Peyer's patch (tissue), 4 donors: ENCODE data around the gene WFS1. TPM values are rescaled to one million over a fixed set of nuclear protein-coding genes. Genes with fewer than 3 reads are reported as not detected.

ENCODE experiments used
- DNase-seq, 3 donors: peaks; one replicate each; pipeline ENCODE4 v3.0.0-alpha.2; 2017 to 2019
- H3K27ac ChIP-seq, 4 donors: fragments of 200-600 bp; sonication (generic); one replicate each; pipeline ENCODE4 v1.5.1; 2016 to 2019
- H3K27me3 ChIP-seq, 2 donors: fragments of 200-600 bp; sonication (generic); one replicate each; pipeline ENCODE4 v1.5.1; 2019
- H3K36me3 ChIP-seq, 3 donors: fragments of 200-600 bp; sonication (generic); one replicate each; pipeline ENCODE4 v1.5.1; 2016 to 2019
- H3K4me1 ChIP-seq, 4 donors: fragments of 200-600 bp; sonication (generic); one replicate each; pipeline ENCODE4 v1.5.1; 2016 to 2019
- H3K4me3 ChIP-seq, 4 donors: fragments of 200-600 bp; sonication (generic); 1 replicate in 3 of 4; 2 replicates in 1 of 4; pipeline ENCODE4 v1.5.1; 2016 to 2019; ENCODE audit warnings: mild to moderate bottlenecking in 1 of 4
- H3K9me3 ChIP-seq, 4 donors: fragments of 200-600 bp; sonication (generic); one replicate each; pipeline ENCODE4 v1.5.1; 2016 to 2019; ENCODE audit warnings: mild to moderate bottlenecking in 1 of 4
- POLR2A ChIP-seq, 2 donors: fragments of 450-650 bp; IDR thresholded peaks; one replicate each; pipeline ENCODE4 v1.5.1; 2017; ENCODE audit warnings: antibody characterized with exemption in 2 of 2, mild to moderate bottlenecking in 2 of 2, moderate library complexity in 2 of 2
- total RNA-seq, 4 donors: library from RNA; depleted of rRNA; stranded (reverse); fragments of >200 nt; gene quantifications; one replicate each; pipeline ENCODE4 v1.1.0, GENCODE V29; 2016
- TF ChIP-seq, protein P1 (sequence below), 6 experiments: fragments of 450-650 bp in 4 of 6; fragments of 200-600 bp in 2 of 6; sonication (generic) in 1 of 6; IDR thresholded peaks; one replicate each; pipeline ENCODE4 v1.5.1; 2017 to 2019; ENCODE audit warnings: antibody characterized with exemption in 6 of 6, mild to moderate bottlenecking in 3 of 6, moderate library complexity in 1 of 6

Gene WFS1
- total RNA-seq, 4 donors from 2014 or later: 10.0 to 39.6 (median 30.0) TPM

DNA sequence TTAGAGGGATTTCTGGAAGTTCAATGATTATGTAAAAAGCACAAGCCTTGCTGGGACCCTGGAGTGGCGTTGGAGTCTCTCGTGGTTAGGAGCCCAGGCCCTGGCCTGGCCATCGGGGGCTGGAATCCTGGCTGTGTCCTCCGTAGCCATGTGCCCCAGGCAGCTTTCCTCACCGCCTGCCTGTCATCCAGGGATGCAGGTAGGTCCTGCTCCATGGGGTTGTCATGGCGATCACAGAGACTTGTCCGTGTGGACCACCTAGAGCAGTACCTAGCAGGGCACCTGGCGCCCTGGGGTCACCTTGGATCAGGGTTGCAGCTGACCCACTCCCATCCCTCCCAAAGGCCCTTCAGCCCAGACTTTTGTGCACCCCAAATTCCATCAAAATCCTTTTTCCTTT, 30.2 kb upstream of the WFS1 start:
- no peaks in the 10 kb centered on the region for H3K27me3 ChIP-seq
- H3K36me3 ChIP-seq: no peaks in the 10 kb centered on the region
- DNase-seq: peak in 1 of 3 donors; percentile 16
- TF ChIP-seq, protein P1, sequence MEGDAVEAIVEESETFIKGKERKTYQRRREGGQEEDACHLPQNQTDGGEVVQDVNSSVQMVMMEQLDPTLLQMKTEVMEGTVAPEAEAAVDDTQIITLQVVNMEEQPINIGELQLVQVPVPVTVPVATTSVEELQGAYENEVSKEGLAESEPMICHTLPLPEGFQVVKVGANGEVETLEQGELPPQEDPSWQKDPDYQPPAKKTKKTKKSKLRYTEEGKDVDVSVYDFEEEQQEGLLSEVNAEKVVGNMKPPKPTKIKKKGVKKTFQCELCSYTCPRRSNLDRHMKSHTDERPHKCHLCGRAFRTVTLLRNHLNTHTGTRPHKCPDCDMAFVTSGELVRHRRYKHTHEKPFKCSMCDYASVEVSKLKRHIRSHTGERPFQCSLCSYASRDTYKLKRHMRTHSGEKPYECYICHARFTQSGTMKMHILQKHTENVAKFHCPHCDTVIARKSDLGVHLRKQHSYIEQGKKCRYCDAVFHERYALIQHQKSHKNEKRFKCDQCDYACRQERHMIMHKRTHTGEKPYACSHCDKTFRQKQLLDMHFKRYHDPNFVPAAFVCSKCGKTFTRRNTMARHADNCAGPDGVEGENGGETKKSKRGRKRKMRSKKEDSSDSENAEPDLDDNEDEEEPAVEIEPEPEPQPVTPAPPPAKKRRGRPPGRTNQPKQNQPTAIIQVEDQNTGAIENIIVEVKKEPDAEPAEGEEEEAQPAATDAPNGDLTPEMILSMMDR (IDR thresholded peaks at IDR 0.05): no peak
- TF ChIP-seq POLR2A (IDR thresholded peaks at IDR 0.05): no peak
- no peak overlapping the region for H3K27ac ChIP-seq
- H3K9me3 ChIP-seq: peaks cover 0 to 6% (median 0%) of the 10 kb centered on the region in 4 donors
- H3K4me1 ChIP-seq: no peaks in the 10 kb centered on the region
- H3K4me3 ChIP-seq: no peak overlapping the region

DNA sequence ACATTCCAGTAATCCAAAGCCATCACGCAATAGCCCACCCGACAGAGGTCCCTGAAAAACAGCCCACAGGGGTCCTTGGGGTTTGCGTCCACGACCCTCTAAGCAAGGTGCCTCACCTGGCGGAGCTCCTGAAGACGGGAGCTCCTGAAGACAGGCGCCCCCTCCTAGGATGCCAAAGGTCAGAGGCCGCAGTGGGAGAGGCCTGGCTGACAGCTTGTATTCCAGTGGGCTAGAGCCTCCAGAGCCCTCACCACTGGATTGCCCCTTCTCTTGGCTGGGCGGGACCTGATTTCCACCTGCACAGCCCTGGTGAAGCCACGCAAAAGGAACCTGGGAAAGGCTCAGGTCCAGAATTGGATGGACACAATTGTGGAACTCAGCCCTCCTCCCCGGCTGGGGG, 29.7 kb upstream of the WFS1 start:
- Histone ChIP-seq H3K36me3 (no peaks in the 10 kb centered on the region), H3K9me3 (peaks cover 0 to 6% (median 0%) of the 10 kb centered on the region in 4 donors), H3K4me3 (no peak overlapping the region), H3K4me1 (no peaks in the 10 kb centered on the region), H3K27me3 (no peaks in the 10 kb centered on the region), H3K27ac (no peak overlapping the region)
- peak in 1 of 3 donors; percentile 26 for DNase-seq
- no peak for TF ChIP-seq POLR2A (IDR thresholded peaks at IDR 0.05)
- TF ChIP-seq, protein P1 (IDR thresholded peaks at IDR 0.05): no peak

DNA sequence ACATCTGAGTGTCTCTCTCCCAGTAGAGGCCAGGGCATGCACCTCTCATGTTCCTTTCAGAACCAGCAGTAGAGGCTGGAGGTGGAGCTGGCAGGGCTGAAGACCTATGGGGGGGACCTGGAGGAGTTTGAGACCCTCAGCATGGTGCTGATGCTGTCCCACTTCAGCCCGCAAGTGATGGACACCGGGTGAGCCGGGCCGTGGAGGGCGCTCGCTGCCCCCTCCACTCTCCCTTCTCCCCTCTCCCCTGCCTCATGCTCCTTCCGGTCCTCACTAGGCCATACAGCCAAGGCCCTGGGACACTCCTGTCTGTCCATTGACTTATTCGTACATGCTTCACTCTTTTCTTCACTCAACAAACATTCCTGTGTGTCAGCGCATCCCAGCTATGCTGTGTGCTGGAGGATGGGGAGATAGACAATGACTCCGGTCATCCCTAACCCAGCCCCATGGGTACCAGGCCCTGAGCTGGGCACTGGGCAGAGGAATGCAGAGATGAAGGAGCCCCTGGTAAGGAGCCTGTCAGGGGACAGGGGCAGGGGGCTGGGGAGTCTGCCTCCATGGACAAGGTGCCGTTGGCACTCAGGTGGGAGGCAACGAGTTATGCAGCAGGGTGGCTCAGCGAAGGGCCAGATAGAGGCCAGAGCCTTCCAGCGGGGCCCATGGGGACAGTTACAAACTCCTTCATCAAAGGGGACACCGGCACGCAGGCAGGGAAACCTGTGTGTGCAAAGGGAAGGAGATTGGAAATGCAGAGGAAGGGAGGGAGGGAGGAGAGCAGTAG, 28.4 kb upstream of the WFS1 start:
- TF ChIP-seq, protein P1 (IDR thresholded peaks at IDR 0.05): no peak
- TF ChIP-seq POLR2A (IDR thresholded peaks at IDR 0.05): no peak
- H3K4me3 ChIP-seq: no peak overlapping the region
- peaks cover 0 to 6% (median 0%) of the 10 kb centered on the region in 4 donors for H3K9me3 ChIP-seq
- H3K27ac ChIP-seq: no peak overlapping the region
- no peaks in the 10 kb centered on the region for H3K4me1 ChIP-seq
- DNase-seq: peak in 1 of 3 donors; percentile 39
- H3K27me3 ChIP-seq: no peaks in the 10 kb centered on the region
- no peaks in the 10 kb centered on the region for H3K36me3 ChIP-seq

DNA sequence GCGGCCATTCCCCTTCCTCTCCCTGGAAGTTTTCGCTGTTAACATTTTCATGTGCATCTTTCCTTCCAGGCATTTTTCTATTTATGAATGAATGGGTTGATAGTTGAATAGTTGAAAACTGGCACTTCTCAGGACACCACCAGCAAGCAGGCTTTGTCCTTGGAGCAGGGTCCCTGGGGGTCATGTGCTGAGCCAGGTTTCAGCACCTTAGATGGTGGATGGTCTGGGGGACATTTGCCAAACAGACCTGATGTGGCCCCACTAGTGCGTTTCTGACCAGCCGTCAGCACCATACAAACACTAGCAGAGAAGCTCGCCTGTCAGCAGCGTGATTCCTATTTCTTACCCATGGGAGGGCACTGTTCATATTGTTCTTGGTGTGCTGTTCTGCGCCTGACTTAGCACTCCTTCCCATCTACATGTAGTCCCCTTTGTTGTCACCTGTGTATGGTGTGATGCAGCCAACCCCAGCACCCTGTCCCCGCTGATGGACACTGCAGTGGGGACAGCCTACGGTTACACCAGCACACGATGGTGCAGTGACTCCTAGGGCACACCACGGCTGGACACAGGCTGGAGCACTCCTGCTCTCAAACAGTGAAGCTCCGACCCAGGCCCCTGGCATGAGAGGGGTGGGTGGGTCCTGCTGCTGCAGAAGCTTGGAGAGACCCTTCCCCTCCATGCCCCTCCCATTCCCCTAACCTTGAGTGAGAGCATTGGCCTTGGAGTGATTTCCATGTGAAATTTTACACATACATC, 27.2 kb upstream of the WFS1 start:
- H3K4me3 ChIP-seq: no peak overlapping the region
- peak in 1 of 3 donors; percentile 18 for DNase-seq
- no peak overlapping the region for H3K27ac ChIP-seq
- TF ChIP-seq, protein P1 (IDR thresholded peaks at IDR 0.05): no peak
- TF ChIP-seq POLR2A (IDR thresholded peaks at IDR 0.05): no peak
- no peaks in the 10 kb centered on the region for H3K27me3 ChIP-seq
- H3K4me1 ChIP-seq: no peaks in the 10 kb centered on the region
- no peaks in the 10 kb centered on the region for H3K36me3 ChIP-seq
- peaks cover 0 to 6% (median 0%) of the 10 kb centered on the region in 4 donors for H3K9me3 ChIP-seq

DNA sequence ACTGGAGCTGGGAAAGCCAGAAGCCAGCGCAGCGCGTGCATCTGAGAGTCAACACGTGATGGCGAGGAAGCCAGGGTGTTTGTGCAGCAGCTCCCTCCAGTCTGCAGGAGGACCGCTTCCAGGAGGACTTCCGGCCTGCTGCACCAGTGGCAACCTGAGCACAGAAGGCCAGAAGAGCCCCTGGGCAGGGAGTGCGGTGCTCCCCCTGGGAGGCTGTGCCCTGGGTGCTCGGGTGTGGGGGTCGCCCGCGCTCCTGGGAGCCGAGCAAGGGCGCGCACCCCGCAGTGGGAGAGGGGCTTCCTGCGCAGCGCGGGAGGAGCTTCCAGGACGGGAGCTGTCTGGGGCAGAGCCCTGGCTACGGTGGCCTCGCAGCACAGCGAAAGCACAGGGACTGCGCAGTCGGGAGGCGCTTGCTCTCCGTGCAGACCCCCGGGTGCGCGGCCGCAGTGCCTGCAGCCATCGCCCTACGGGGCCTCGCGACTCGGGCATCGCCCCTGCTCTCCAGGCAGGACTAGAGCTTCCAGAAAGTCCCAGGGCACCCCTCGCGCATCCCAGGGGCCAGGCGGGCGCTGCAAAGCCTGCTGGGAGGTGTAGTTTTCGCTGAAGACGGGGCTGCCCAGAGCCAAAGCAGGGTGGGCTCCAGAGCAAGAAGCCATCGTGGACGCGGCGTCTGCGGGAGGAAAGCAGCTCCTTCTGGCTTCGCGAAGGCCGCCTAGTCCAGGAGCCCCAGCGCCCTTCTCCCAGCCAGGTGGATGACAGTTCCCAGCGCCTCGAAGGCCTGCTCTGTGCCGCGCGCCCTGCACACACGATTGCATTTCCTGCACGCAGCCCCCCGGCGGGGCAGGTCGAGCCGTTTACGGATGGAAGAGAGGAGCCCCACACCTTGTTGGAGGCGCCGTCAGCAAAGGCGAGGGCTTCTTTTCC, 24.1 kb upstream of the WFS1 start:
- Histone ChIP-seq H3K4me3 (peak overlapping the region in 2 of 4 donors; percentile 29 to 36), H3K27me3 (no peaks in the 10 kb centered on the region), H3K9me3 (peaks cover 0 to 6% (median 0%) of the 10 kb centered on the region in 4 donors), H3K4me1 (no peaks in the 10 kb centered on the region), H3K27ac (no peak overlapping the region), H3K36me3 (no peaks in the 10 kb centered on the region)
- TF ChIP-seq, protein P1 (IDR thresholded peaks at IDR 0.05): no peak
- TF ChIP-seq POLR2A (IDR thresholded peaks at IDR 0.05): no peak
- no peak for DNase-seq
